CD4-positive, alpha-beta memory T cell (primary cell): ENCODE data around the gene EBP. TPM values are rescaled to one million over a fixed set of nuclear protein-coding genes. Genes with fewer than 3 reads are reported as not detected.

Source experiments
- CTCF ChIA-PET: fragments of 350-600 bp; sonication (Branson Sonifier 250); formaldehyde crosslinking; loops from one replicate; lab custom pipeline; 2021; ENCODE audit warnings: inconsistent platforms; ENCODE audit not compliant: partially characterized antibody; lab: Charles Lee
- POLR2A ChIA-PET: fragments of 350-600 bp; sonication (Branson Sonifier 250); formaldehyde crosslinking; loops from one replicate; lab custom pipeline; 2021; ENCODE audit not compliant: partially characterized antibody; lab: Charles Lee
- DNase-seq, 5 donors: peaks; one replicate each; pipeline versions ENCODE4 v3.0.0 to v3.0.0-alpha.2; 2020 to 2022; ENCODE audit warnings: mixed read lengths in 1 of 5
- H3K27ac ChIP-seq: one replicate; pipeline ENCODE4 v1.7.0; 2013; ENCODE audit warnings: low read depth, low read length
- H3K27me3 ChIP-seq: 2 replicates; pipeline ENCODE4 v1.7.0; 2013; ENCODE audit warnings: mild to moderate bottlenecking, low read length, moderate library complexity; ENCODE audit not compliant: insufficient read depth
- H3K36me3 ChIP-seq: 2 replicates; pipeline ENCODE4 v1.7.0; 2013; ENCODE audit warnings: mild to moderate bottlenecking, low read length, moderate library complexity; ENCODE audit not compliant: insufficient read depth
- H3K4me1 ChIP-seq: 2 replicates; pipeline ENCODE4 v1.7.0; 2013; ENCODE audit warnings: mild to moderate bottlenecking, low read length, moderate library complexity; ENCODE audit not compliant: insufficient read depth
- H3K4me3 ChIP-seq, 2 donors: one replicate each; pipeline ENCODE4 v1.7.0; 2013; ENCODE audit warnings: low read length in 2 of 2, mild to moderate bottlenecking in 1 of 2
- H3K9me3 ChIP-seq, 2 donors: one replicate each; pipeline ENCODE4 v1.7.0; 2013; ENCODE audit warnings: low read length in 2 of 2, control low read depth in 1 of 2; ENCODE audit not compliant: control insufficient read depth in 1 of 2
- H3K27ac Mint-ChIP-seq, 7 donors: one replicate each; pipeline ENCODE4 v1.8.0; 2020 to 2021; ENCODE audit warnings: mixed read lengths in 7 of 7, mild to moderate bottlenecking in 6 of 7, inconsistent platforms in 3 of 7, moderate library complexity in 3 of 7
- H3K27me3 Mint-ChIP-seq, 2 donors: one replicate each; pipeline ENCODE4 v1.8.0; 2020 to 2021; ENCODE audit warnings: mixed read lengths in 2 of 2
- H3K36me3 Mint-ChIP-seq, 2 donors: one replicate each; pipeline ENCODE4 v1.8.0; 2020 to 2021; ENCODE audit warnings: mixed read lengths in 2 of 2, inconsistent platforms in 1 of 2, mild to moderate bottlenecking in 1 of 2
- H3K4me1 Mint-ChIP-seq, 4 donors: one replicate each; pipeline ENCODE4 v1.8.0; 2020 to 2021; ENCODE audit warnings: mixed read lengths in 4 of 4, mild to moderate bottlenecking in 1 of 4
- H3K4me3 Mint-ChIP-seq, 8 donors: one replicate each; pipeline ENCODE4 v1.8.0; 2020 to 2021; ENCODE audit warnings: mixed read lengths in 8 of 8, mild to moderate bottlenecking in 7 of 8, moderate library complexity in 6 of 8, inconsistent platforms in 3 of 8
- H3K9me3 Mint-ChIP-seq, 8 donors: one replicate each; pipeline ENCODE4 v1.8.0; 2020 to 2021; ENCODE audit warnings: mixed read lengths in 8 of 8, mild to moderate bottlenecking in 5 of 8, inconsistent platforms in 3 of 8, moderate library complexity in 1 of 8
- intact Hi-C: fragments of 100-400 bp; cut with micrococcal nuclease; formaldehyde crosslinking; loops from one replicate; pipeline ENCODE4 v1.15.1; 2023
- polyA plus RNA-seq, 2 donors: library from polyadenylated mRNA; unstranded; fragments of 300-500 nt; fragmentation: Illumina TruSeq; gene quantifications; one replicate each; pipeline ENCODE4 v1.2.3, GENCODE V29; 2021
- total RNA-seq, 2 experiments: library from RNA; stranded (reverse); gene quantifications; one replicate each; pipeline ENCODE4 v1.2.3, GENCODE V29; 2021

The EBP gene
- total and polyA plus RNA-seq, 4 experiments from 2014 or later, result 32.1 to 130 (median 58.2) TPM

DNA sequence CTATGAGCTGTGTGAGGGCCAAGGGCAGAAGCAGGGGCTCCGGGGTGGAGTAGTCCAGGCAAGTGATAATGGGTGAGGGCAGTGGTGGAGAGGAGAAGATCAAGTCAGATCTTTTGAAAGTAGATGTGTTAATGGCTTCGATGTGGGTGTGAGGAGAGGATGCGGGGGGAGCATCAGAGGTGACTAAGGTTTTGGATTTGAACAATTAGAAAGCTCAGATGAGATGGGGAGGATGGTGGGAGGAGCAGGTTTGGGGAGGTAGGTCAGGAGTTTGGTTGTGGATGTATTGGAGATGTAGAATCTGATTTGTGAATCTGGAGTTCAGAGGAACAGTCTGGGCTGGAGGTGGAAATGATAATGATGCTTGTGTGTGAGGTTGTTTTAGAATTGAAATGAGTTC, 41.0 kb upstream of the EBP start:
- H3K36me3 Mint-ChIP-seq, result peaks cover 9 to 49% of the 10 kb centered on the region in 2 donors
- peaks cover 0 to 1% (median 0%) of the 10 kb centered on the region in 8 donors for H3K9me3 Mint-ChIP-seq
- H3K27ac Mint-ChIP-seq, result peak overlapping the region in 2 of 7 donors; percentile 19 to 68
- H3K4me3 ChIP-seq, result no peak overlapping the region
- no peaks in the 10 kb centered on the region for H3K27me3 ChIP-seq
- H3K27ac ChIP-seq, result no peak overlapping the region
- peaks cover 11 to 22% (median 17%) of the 10 kb centered on the region in 4 donors for H3K4me1 Mint-ChIP-seq
- no peak for DNase-seq
- CTCF ChIA-PET, result no interaction called here
- H3K27me3 Mint-ChIP-seq, result no peaks in the 10 kb centered on the region
- peaks cover 16% of the 10 kb centered on the region for H3K4me1 ChIP-seq
- no peak overlapping the region for H3K4me3 Mint-ChIP-seq
- H3K36me3 ChIP-seq, result peaks cover 16% of the 10 kb centered on the region
- H3K9me3 ChIP-seq, result no peaks in the 10 kb centered on the region
- POLR2A ChIA-PET, result no interaction called here
- intact Hi-C loops, result no loop called here

DNA sequence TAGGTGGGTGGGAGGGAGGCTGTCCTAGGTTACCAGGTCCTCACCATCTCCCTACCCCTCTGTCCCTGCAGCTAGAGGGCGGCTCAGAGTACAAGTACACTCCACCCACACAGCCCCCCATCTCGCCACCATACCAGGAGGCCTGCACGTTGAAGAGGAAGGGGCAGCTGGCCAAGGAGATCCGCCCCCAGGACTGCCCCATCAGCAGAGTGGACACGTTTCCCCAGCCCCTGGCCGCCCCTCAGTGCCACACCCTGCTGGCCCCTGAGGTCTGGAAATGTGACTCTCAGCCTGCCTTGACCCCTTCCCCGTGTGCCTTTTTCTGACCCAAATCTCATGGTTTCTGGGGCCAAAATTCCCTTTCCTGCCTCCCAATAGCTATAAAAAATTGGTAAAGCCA, 39.1 kb upstream of the EBP start:
- H3K4me3 ChIP-seq, result no peak overlapping the region
- Mint-ChIP-seq H3K27me3 (no peaks in the 10 kb centered on the region), H3K4me3 (no peak overlapping the region), H3K4me1 (peaks cover 2 to 8% (median 4%) of the 10 kb centered on the region in 4 donors), H3K27ac (peak overlapping the region in 1 of 7 donors; percentile 22), H3K9me3 (no peaks in the 10 kb centered on the region), H3K36me3 (peaks cover 9 to 36% of the 10 kb centered on the region in 2 donors)
- H3K27ac ChIP-seq, result no peak overlapping the region
- H3K4me1 ChIP-seq, result peaks cover 5% of the 10 kb centered on the region
- ChIA-PET CTCF (no interaction called here), POLR2A (no interaction called here)
- no peak for DNase-seq
- intact Hi-C loops, result no loop called here
- H3K36me3 ChIP-seq, result peaks cover 16% of the 10 kb centered on the region
- no peaks in the 10 kb centered on the region for H3K27me3 ChIP-seq
- no peaks in the 10 kb centered on the region for H3K9me3 ChIP-seq

DNA sequence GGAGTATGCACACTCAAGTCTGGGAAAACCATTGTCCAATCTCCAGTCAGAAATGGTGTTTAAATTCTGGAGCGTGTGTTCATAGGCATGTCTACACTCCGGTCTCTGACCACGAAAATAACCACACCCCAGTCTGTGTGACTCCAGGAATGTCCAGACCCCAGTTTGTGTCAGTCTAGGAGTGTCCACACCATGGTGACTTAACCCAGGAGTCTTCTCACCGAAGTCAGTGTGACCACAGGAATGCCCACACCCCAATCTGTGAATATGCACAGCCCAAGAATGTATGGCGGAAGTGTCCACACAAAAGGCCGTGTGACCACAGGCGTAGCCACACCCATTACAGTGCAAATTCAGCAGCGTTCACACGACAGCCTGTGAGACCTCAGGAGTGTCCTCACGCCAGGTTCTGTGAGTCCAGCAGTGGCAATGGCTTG, 34.2 kb upstream of the EBP start:
- no peak for DNase-seq
- no peak overlapping the region for H3K27ac Mint-ChIP-seq
- H3K27ac ChIP-seq, result no peak overlapping the region

DNA sequence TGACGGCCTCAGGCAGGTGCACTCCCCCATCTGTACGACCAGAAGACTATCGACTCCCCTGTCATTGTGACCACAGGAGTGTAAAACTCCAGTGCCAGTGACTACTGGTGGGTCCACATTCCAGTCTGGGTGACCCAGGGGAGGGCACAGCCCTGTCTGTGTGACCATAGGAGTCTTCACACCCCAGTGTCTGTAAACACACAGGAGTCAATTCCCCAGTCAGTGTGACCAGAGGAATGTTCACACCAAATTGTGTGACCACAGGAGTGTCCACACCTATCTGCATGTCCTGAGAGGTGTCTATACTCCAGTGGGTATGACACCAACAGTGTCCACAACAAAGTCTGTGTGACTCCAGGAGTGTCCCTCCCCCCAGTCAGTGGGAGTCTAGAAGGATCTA, 33.6 kb upstream of the EBP start:
- Histone ChIP-seq H3K27ac (no peak overlapping the region), H3K4me1 (no peaks in the 10 kb centered on the region), H3K36me3 (peaks cover under 1% of the 10 kb centered on the region), H3K27me3 (no peaks in the 10 kb centered on the region), H3K9me3 (no peaks in the 10 kb centered on the region), H3K4me3 (no peak overlapping the region)
- Mint-ChIP-seq H3K27me3 (no peaks in the 10 kb centered on the region), H3K27ac (no peak overlapping the region), H3K4me3 (no peak overlapping the region), H3K36me3 (peaks cover 0 to 1% of the 10 kb centered on the region in 2 donors), H3K4me1 (no peaks in the 10 kb centered on the region), H3K9me3 (no peaks in the 10 kb centered on the region)
- DNase-seq, result no peak
- ChIA-PET POLR2A (no interaction called here), CTCF (no interaction called here)
- intact Hi-C loops, result no loop called here

More for the DNA sequence above, 34.2 kb upstream of the EBP start:
- Histone ChIP-seq H3K4me3 (no peak overlapping the region), H3K27me3 (no peaks in the 10 kb centered on the region), H3K4me1 (no peaks in the 10 kb centered on the region), H3K36me3 (peaks cover 6% of the 10 kb centered on the region), H3K9me3 (no peaks in the 10 kb centered on the region)
- ChIA-PET CTCF (no interaction called here), POLR2A (no interaction called here)
- H3K4me3 Mint-ChIP-seq, result no peak overlapping the region
- H3K36me3 Mint-ChIP-seq, result peaks cover 0 to 5% of the 10 kb centered on the region in 2 donors
- no peaks in the 10 kb centered on the region for H3K9me3 Mint-ChIP-seq
- no peaks in the 10 kb centered on the region for H3K27me3 Mint-ChIP-seq
- intact Hi-C loops, result no loop called here
- no peaks in the 10 kb centered on the region for H3K4me1 Mint-ChIP-seq

DNA sequence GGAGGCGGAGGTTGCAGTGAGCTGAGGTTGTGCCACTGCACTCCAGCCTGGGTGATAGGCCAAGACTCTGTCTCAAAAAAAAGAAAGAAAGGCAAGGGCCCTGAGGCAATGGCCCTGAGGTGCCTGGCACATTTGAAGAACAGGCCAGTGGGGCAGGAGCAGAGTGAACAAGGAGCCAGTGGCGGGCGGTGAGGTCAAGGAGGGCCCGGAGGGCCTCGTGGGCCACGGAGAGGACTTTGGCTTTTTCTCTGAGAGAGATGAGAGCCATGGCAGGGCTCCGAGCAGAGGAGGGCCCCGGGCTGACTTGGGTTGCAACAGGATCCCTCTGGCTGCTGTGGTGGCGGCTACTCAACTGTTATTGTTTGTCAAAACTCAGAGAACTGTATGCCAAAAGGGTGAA, 32.3 kb upstream of the EBP start:
- Histone ChIP-seq H3K27me3 (no peaks in the 10 kb centered on the region), H3K27ac (no peak overlapping the region), H3K36me3 (no peaks in the 10 kb centered on the region), H3K4me3 (no peak overlapping the region), H3K9me3 (no peaks in the 10 kb centered on the region), H3K4me1 (no peaks in the 10 kb centered on the region)
- H3K27ac Mint-ChIP-seq, result no peak overlapping the region
- no peaks in the 10 kb centered on the region for H3K27me3 Mint-ChIP-seq
- no peaks in the 10 kb centered on the region for H3K36me3 Mint-ChIP-seq
- peaks cover 0 to 3% (median 0%) of the 10 kb centered on the region in 8 donors for H3K9me3 Mint-ChIP-seq
- ChIA-PET POLR2A (no interaction called here), CTCF (interaction anchor here (0.7 kb wide), 1 partner anchor 24 kb away, joined by 3 read pairs; no protein-coding TSS in a partner anchor)
- H3K4me1 Mint-ChIP-seq, result no peaks in the 10 kb centered on the region
- intact Hi-C loops, result no loop called here
- no peak overlapping the region for H3K4me3 Mint-ChIP-seq
- no peak for DNase-seq

DNA sequence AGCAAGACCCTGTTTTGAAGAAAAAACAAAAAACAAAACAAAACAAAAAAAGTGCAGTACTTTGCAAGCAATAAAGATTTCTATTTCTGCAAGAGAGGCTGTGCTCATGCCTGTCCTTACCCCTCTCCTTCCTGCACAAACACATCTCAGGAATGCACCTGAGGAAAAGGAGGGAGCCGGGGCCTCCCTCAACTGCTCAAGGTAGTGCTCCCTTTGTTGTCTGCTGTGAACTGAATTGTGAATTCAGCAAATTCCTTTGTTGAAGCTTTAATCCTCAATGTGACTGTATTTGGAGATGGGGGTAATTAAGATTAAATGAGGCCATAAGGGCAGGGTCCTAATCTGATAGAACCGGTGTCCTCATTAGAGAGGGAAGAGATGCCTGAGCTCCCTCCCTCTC, 31.7 kb upstream of the EBP start:
- H3K36me3 ChIP-seq, result no peaks in the 10 kb centered on the region
- no peaks in the 10 kb centered on the region for H3K27me3 ChIP-seq
- CTCF ChIA-PET, result interaction anchor here (0.7 kb wide), 1 partner anchor 23 kb away, joined by 3 read pairs; no protein-coding TSS in a partner anchor
- DNase-seq, result no peak
- Mint-ChIP-seq H3K36me3 (no peaks in the 10 kb centered on the region), H3K4me1 (no peaks in the 10 kb centered on the region), H3K9me3 (peaks cover 0 to 3% (median 0%) of the 10 kb centered on the region in 8 donors), H3K27me3 (no peaks in the 10 kb centered on the region), H3K27ac (no peak overlapping the region), H3K4me3 (no peak overlapping the region)
- H3K27ac ChIP-seq, result no peak overlapping the region
- POLR2A ChIA-PET, result no interaction called here
- H3K4me1 ChIP-seq, result no peaks in the 10 kb centered on the region
- H3K4me3 ChIP-seq, result no peak overlapping the region
- intact Hi-C loops, result no loop called here
- H3K9me3 ChIP-seq, result no peaks in the 10 kb centered on the region

DNA sequence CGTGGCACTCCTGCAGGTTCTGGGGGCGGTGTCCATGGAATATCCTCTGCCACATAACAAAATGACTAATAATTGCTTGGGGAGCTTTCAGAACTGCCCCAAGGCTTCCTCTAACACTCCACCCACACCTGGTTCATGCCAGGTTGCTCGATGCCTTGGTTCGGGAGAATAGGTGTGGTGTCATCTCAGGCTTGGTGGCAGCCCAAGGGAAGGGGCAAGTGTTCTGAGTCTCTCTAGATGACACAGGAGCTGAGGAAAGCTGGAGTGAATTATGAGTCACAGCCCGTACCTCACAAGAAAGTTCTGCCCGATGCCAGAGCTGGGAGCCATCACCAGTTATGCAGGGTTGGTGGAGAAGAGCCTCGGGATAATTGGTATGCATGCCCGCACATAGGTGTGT, 30.9 kb upstream of the EBP start:
- Mint-ChIP-seq H3K4me1 (no peaks in the 10 kb centered on the region), H3K36me3 (no peaks in the 10 kb centered on the region), H3K27ac (no peak overlapping the region), H3K9me3 (peaks cover 0 to 3% (median 0%) of the 10 kb centered on the region in 8 donors), H3K27me3 (no peaks in the 10 kb centered on the region), H3K4me3 (no peak overlapping the region)
- Histone ChIP-seq H3K27ac (no peak overlapping the region), H3K4me1 (no peaks in the 10 kb centered on the region), H3K36me3 (no peaks in the 10 kb centered on the region), H3K4me3 (no peak overlapping the region), H3K27me3 (no peaks in the 10 kb centered on the region), H3K9me3 (no peaks in the 10 kb centered on the region)
- POLR2A ChIA-PET, result no interaction called here
- intact Hi-C loops, result no loop called here
- CTCF ChIA-PET, result no interaction called here
- no peak for DNase-seq

DNA sequence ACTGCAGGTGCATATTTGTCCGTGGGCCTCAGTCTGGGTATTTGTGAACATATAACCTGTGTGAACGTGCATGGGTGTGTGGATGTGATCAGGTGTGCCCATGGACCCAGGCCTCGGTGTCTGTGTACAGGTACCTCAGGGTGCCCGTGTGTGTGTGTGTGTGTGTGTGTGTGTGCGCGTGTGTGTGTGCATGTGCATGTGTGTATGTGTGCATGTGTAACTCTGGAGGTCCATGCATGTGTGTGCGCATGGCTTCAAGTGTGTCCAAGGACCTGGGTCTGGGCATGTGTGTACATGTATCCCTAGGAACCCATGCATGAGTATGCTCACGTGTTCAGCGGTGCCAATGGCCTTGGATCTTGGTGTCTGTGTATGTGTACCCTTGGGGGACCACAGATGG, 29.8 kb upstream of the EBP start:
- Histone ChIP-seq H3K27me3 (no peaks in the 10 kb centered on the region), H3K36me3 (no peaks in the 10 kb centered on the region), H3K4me3 (no peak overlapping the region), H3K27ac (no peak overlapping the region), H3K4me1 (no peaks in the 10 kb centered on the region), H3K9me3 (no peaks in the 10 kb centered on the region)
- H3K36me3 Mint-ChIP-seq, result no peaks in the 10 kb centered on the region
- H3K27me3 Mint-ChIP-seq, result no peaks in the 10 kb centered on the region
- intact Hi-C loops, result no loop called here
- POLR2A ChIA-PET, result no interaction called here
- no peak overlapping the region for H3K27ac Mint-ChIP-seq
- DNase-seq, result no peak
- no peak overlapping the region for H3K4me3 Mint-ChIP-seq
- H3K9me3 Mint-ChIP-seq, result peaks cover 0 to 3% (median 0%) of the 10 kb centered on the region in 8 donors
- CTCF ChIA-PET, result no interaction called here
- H3K4me1 Mint-ChIP-seq, result no peaks in the 10 kb centered on the region
